H1 (cell line): ENCODE results near the gene DUOXA2. TPM values are rescaled to one million over a fixed set of nuclear protein-coding genes. Genes with fewer than 3 reads are reported as not detected.

Experiments used
- CTCF ChIA-PET: fragments of 300-600 bp; sonication (Branson Sonifier 250); formaldehyde crosslinking; loops from one replicate; lab custom pipeline; 2021; ENCODE audit not compliant: partially characterized antibody; lab: Charles Lee
- POLR2A ChIA-PET: fragments of 300-600 bp; sonication (Branson Sonifier 250); formaldehyde crosslinking; loops from one replicate; lab custom pipeline; 2021; ENCODE audit warnings: inconsistent platforms; ENCODE audit not compliant: partially characterized antibody; lab: Charles Lee
- DNase-seq, 2 experiments: peaks; one replicate each; pipeline versions ENCODE4 v3.0.0 to v3.0.0-alpha.2; 2010 to 2022; ENCODE audit warnings: low spot score in 2 of 2, low read depth in 1 of 2, mixed read lengths in 1 of 2
- FAIRE-seq: peaks from 2 replicates; lab custom pipeline; 2011; peaks lifted over from hg19 to GRCh38; lab: Jason Lieb, UNC
- H2AFZ ChIP-seq: 2 replicates; pipeline ENCODE4 v1.8.1; 2012; ENCODE audit warnings: low read length, inconsistent platforms
- H2AK5ac ChIP-seq: 2 replicates; pipeline ENCODE4 v1.6.1; 2013; ENCODE audit warnings: low read depth, low read length
- H2BK120ac ChIP-seq: replicated peaks from 2 replicates; pipeline ENCODE3; 2013; ENCODE audit warnings: low read depth, low read length, inconsistent platforms
- H2BK12ac ChIP-seq: 2 replicates; pipeline ENCODE4 v1.6.1; 2013; ENCODE audit warnings: low read depth, low read length
- H2BK15ac ChIP-seq: 2 replicates; pipeline ENCODE4 v1.6.1; 2013; ENCODE audit warnings: low read length
- H2BK20ac ChIP-seq: 2 replicates; pipeline ENCODE4 v1.6.1; 2013; ENCODE audit warnings: low read length
- H2BK5ac ChIP-seq: 2 replicates; pipeline ENCODE4 v1.6.1; 2013; ENCODE audit warnings: low read depth, low read length
- H3K14ac ChIP-seq: 2 replicates; pipeline ENCODE4 v1.6.1; 2013; ENCODE audit warnings: inconsistent platforms; ENCODE audit not compliant: insufficient read length
- H3K18ac ChIP-seq: 2 replicates; pipeline ENCODE4 v1.6.1; 2013; ENCODE audit warnings: low read length; ENCODE audit errors: extremely low read depth
- H3K23ac ChIP-seq: 2 replicates; pipeline ENCODE4 v1.6.1; 2013; ENCODE audit warnings: inconsistent platforms; ENCODE audit not compliant: insufficient read length
- H3K23me2 ChIP-seq: 2 replicates; pipeline ENCODE4 v1.6.1; 2013; ENCODE audit warnings: low read depth, low read length
- H3K27ac ChIP-seq: 2 replicates; pipeline ENCODE4 v1.6.1; 2011; ENCODE audit warnings: low read depth, low read length, inconsistent platforms
- H3K27me3 ChIP-seq, 4 experiments: replicated peaks in 1 of 4; 1 replicate in 1 of 4; 2 replicates in 3 of 4; pipeline versions ENCODE4 v1.6.1 to v1.8.1; 2011 to 2013; ENCODE audit warnings: low read length in 3 of 4, mild to moderate bottlenecking in 3 of 4, inconsistent platforms in 2 of 4, mixed read lengths in 2 of 4, moderate library complexity in 1 of 4; ENCODE audit not compliant: control insufficient read depth in 3 of 4, insufficient read depth in 3 of 4; ENCODE audit errors: extremely low read depth in 1 of 4
- H3K36me3 ChIP-seq, 4 experiments: 2 replicates each; pipeline versions ENCODE4 v1.6.1 to v1.8.1; 2011 to 2013; ENCODE audit warnings: mild to moderate bottlenecking in 4 of 4, low read length in 3 of 4, moderate library complexity in 2 of 4, control low read depth in 1 of 4, inconsistent platforms in 1 of 4; ENCODE audit not compliant: insufficient read depth in 4 of 4, control insufficient read depth in 2 of 4
- H3K4ac ChIP-seq: replicated peaks from 2 replicates; pipeline ENCODE3; 2013; ENCODE audit warnings: low read length, low read depth, mixed read lengths, inconsistent platforms; ENCODE audit not compliant: insufficient read length
- H3K4me1 ChIP-seq, 4 experiments: replicated peaks in 1 of 4; 1 replicate in 1 of 4; 2 replicates in 3 of 4; pipeline versions ENCODE4 v1.6.1 to v1.8.1; 2011 to 2013; ENCODE audit warnings: low read length in 3 of 4, inconsistent platforms in 2 of 4, mixed read lengths in 1 of 4; ENCODE audit not compliant: insufficient read depth in 4 of 4, control insufficient read depth in 3 of 4
- H3K4me2 ChIP-seq, 2 experiments: 2 replicates each; pipeline versions ENCODE4 v1.6.1 to v1.8.1; 2011 to 2013; ENCODE audit warnings: low read depth in 2 of 2, low read length in 2 of 2, control low read depth in 1 of 2, inconsistent platforms in 1 of 2, mild to moderate bottlenecking in 1 of 2; ENCODE audit not compliant: insufficient read depth in 1 of 2
- H3K4me3 ChIP-seq, 4 experiments: fragments of 200-600, 300-600 bp in 1 of 4; sonication (generic), shearing (Covaris generic), sonication (Bioruptor Twin) in 1 of 4; 2 replicates each; pipeline versions ENCODE4 v1.5.1 to v1.8.1; 2011 to 2016; ENCODE audit warnings: low read length in 4 of 4, low read depth in 3 of 4, control low read depth in 2 of 4, inconsistent platforms in 2 of 4, mild to moderate bottlenecking in 2 of 4, mixed read lengths in 1 of 4, moderate library complexity in 1 of 4; ENCODE audit not compliant: insufficient read depth in 2 of 4; ENCODE audit errors: extremely low read depth in 1 of 4
- H3K56ac ChIP-seq: replicated peaks from 2 replicates; pipeline ENCODE3; 2013; ENCODE audit warnings: low read depth, mild to moderate bottlenecking, mixed read lengths, low read length, inconsistent platforms; ENCODE audit not compliant: insufficient read length
- H3K79me1 ChIP-seq: 2 replicates; pipeline ENCODE4 v1.6.1; 2013; ENCODE audit warnings: low read depth, low read length, control low read depth
- H3K79me2 ChIP-seq, 2 experiments: 2 replicates each; pipeline versions ENCODE4 v1.6.1 to v1.8.1; 2012 to 2013; ENCODE audit warnings: low read length in 2 of 2, mild to moderate bottlenecking in 2 of 2, inconsistent platforms in 1 of 2; ENCODE audit not compliant: insufficient read depth in 2 of 2, control insufficient read depth in 1 of 2
- H3K9ac ChIP-seq, 4 experiments: replicated peaks in 1 of 4; 1 replicate in 1 of 4; 2 replicates in 3 of 4; pipeline versions ENCODE4 v1.6.1 to v1.8.1; 2011 to 2013; ENCODE audit warnings: low read depth in 3 of 4, low read length in 3 of 4, control low read depth in 2 of 4, mild to moderate bottlenecking in 2 of 4, moderate library complexity in 2 of 4, inconsistent platforms in 1 of 4; ENCODE audit errors: extremely low read depth in 1 of 4
- H3K9me3 ChIP-seq, 2 experiments: 2 replicates each; pipeline versions ENCODE4 v1.6.1 to v1.8.1; 2012 to 2013; ENCODE audit warnings: mild to moderate bottlenecking in 2 of 2, moderate library complexity in 2 of 2, control low read depth in 1 of 2, inconsistent platforms in 1 of 2, low read depth in 1 of 2, low read length in 1 of 2, mixed read lengths in 1 of 2; ENCODE audit not compliant: insufficient read depth in 2 of 2
- H4K20me1 ChIP-seq, 2 experiments: replicated peaks in 1 of 2; 2 replicates each; pipeline versions ENCODE3 to v1.8.1; 2011 to 2013; ENCODE audit warnings: inconsistent platforms in 2 of 2, low read length in 2 of 2, mild to moderate bottlenecking in 1 of 2; ENCODE audit not compliant: insufficient read depth in 2 of 2, control insufficient read depth in 1 of 2
- H4K5ac ChIP-seq: 2 replicates; pipeline ENCODE4 v1.6.1; 2013; ENCODE audit warnings: low read length, low read depth, mixed read lengths, inconsistent platforms; ENCODE audit not compliant: insufficient read length
- H4K8ac ChIP-seq: 2 replicates; pipeline ENCODE4 v1.8.0; 2013; ENCODE audit warnings: mild to moderate bottlenecking, moderate library complexity, low read length, inconsistent platforms; ENCODE audit not compliant: insufficient read depth; ENCODE audit errors: extremely low read depth
- H4K91ac ChIP-seq: replicated peaks from 2 replicates; pipeline ENCODE3; 2013; ENCODE audit warnings: low read length, mixed read lengths, inconsistent platforms; ENCODE audit not compliant: insufficient read length
- PHF8 ChIP-seq: fragments of 200-600 bp; sonication (generic); conservative IDR thresholded peaks from 2 replicates; pipeline ENCODE4 v1.7.1; 2012; ENCODE audit warnings: low read depth, mild to moderate bottlenecking, inconsistent platforms, low read length, moderate library complexity
- POLR2AphosphoS5 ChIP-seq: IDR thresholded peaks from 2 replicates; pipeline ENCODE4 v1.6.1; 2011; ENCODE audit warnings: low read depth, low read length
- RNF2 ChIP-seq: fragments of 200-900, 300-1000 bp; sonication (generic); IDR thresholded peaks from 2 replicates; pipeline ENCODE4 v1.7.1; 2016; ENCODE audit warnings: borderline replicate concordance, low read depth, mild to moderate bottlenecking, antibody characterized with exemption, low read length; ENCODE audit not compliant: poor library complexity, severe bottlenecking; ENCODE audit errors: missing control alignments
- TAF7 ChIP-seq: optimal IDR thresholded peaks from 2 replicates; pipeline ENCODE3; 2011; ENCODE audit warnings: low read depth, mild to moderate bottlenecking, inconsistent platforms, low read length, moderate library complexity, borderline replicate concordance
- WGBS, 2 experiments: shearing (Covaris generic) in 1 of 2; methylation state at CpG; one replicate each; pipeline versions ENCODE4 v1.1.6 to v1.1.7; 2013 to 2015; ENCODE audit warnings: low lambda C conversion rate in 2 of 2, mixed read lengths in 2 of 2, inconsistent platforms in 1 of 2, low coverage in 1 of 2, missing lambda C conversion rate in 1 of 2; ENCODE audit not compliant: insufficient replicate concordance in 2 of 2, insufficient coverage in 1 of 2, insufficient read length in 1 of 2; ENCODE audit errors: extremely low coverage in 1 of 2, missing lambda C conversion rate in 1 of 2; 5-methylcytosine and 5-hydroxymethylcytosine counted together
- polyA plus RNA-seq, 7 experiments: library from polyadenylated mRNA; depleted of rRNA in 3 of 7; stranded (reverse) in 5 of 7; unstranded in 2 of 7; fragments of >200 nt in 5 of 7; fragments of 200-250 nt in 2 of 7; gene quantifications; 1 replicate in 5 of 7; 2 replicates in 1 of 7; 4 replicates in 1 of 7; pipeline versions ENCODE4 v1.2.1 to v1.2.3, GENCODE V29; 2011 to 2013; ENCODE audit warnings: missing spikeins in 2 of 7, mixed read lengths in 2 of 7
- total RNA-seq: library from RNA; stranded (reverse); fragmentation: NEBNext Ultra II Directional; extraction: Animal tissue kit (Norgen Biotek cat#: 25700); gene quantifications from 2 replicates; pipeline ENCODE4 v1.2.1, GENCODE V29; 2021
- TF ChIP-seq, protein P1 (sequence below): IDR thresholded peaks from 2 replicates; pipeline ENCODE4 v1.6.1; 2011; ENCODE audit warnings: low read length, improper control_type of control experiment
- TF ChIP-seq, protein P2 (sequence below), 3 experiments: IDR thresholded peaks; 1 replicate in 2 of 3; 2 replicates in 1 of 3; pipeline versions ENCODE4 v1.5.1 to v1.6.1; 2011; ENCODE audit warnings: low read length in 3 of 3, mild to moderate bottlenecking in 3 of 3, inconsistent platforms in 2 of 3, low read depth in 1 of 3, moderate library complexity in 1 of 3; ENCODE audit not compliant: insufficient read depth in 1 of 3; ENCODE audit errors: control extremely low read depth in 1 of 3
- TF ChIP-seq, protein P3 (sequence below): IDR thresholded peaks from 2 replicates; pipeline ENCODE4 v1.6.1; 2012; ENCODE audit warnings: low read length, inconsistent platforms

DUOXA2 gene
- total and polyA plus RNA-seq, 2 of the 8 experiments (the other 6 are each of a cell fraction or from before 2014, with no cell fraction given), result 0.05 TPM; not detected in 1

DNA sequence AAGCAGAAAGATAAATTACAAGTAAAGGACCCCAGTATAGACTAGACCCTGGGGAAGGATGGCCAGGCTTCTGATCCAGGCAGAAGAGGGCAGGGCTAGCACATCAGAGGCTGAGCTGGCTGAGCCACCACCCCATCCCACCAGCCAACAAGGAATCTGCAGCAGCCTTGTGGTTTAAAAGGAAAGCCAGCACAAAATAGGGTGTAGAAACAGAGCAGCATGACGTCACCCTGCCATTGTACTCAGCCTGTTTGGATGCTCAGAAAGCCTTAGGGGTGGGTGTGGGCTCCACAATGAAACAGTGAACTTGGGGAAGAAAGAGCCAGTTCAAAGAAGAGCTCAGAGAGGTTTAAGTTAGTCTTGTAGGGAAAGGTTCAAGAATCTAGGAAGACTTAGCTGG, 43.8 kb downstream of the DUOXA2 start:
- no peak overlapping the region for H4K8ac ChIP-seq
- H3K14ac ChIP-seq, result no peak overlapping the region
- ChIA-PET POLR2A (interaction anchor here (0.9 to 1.0 kb wide), 3 partner anchors 9 to 10 kb away, joined by 3 to 4 read pairs (median 3); no protein-coding TSS in a partner anchor), CTCF (interaction anchor here (0.6 to 41.8 kb wide), 11 partner anchors 11 to 298 kb away, joined by 3 to 1117 read pairs (median 3); partner anchors contain the start of genes SHF and SLC28A2)
- no peak overlapping the region for H2AFZ ChIP-seq
- no peak overlapping the region for H2BK15ac ChIP-seq
- H3K4ac ChIP-seq, result no peak overlapping the region
- no peak overlapping the region for H3K23ac ChIP-seq
- no peaks in the 10 kb centered on the region for H3K79me1 ChIP-seq
- H2BK12ac ChIP-seq, result no peak overlapping the region
- no peak overlapping the region for H3K56ac ChIP-seq
- H4K91ac ChIP-seq, result no peak overlapping the region
- WGBS, 2 experiments, result 33% methylated on average over 1 of the region's 1 CpG; no CpG with 5 or more reads in 1 of the 2 experiments
- H3K36me3 ChIP-seq, result no peaks in the 10 kb centered on the region
- no peaks in the 10 kb centered on the region for H4K20me1 ChIP-seq
- no peak overlapping the region for H2BK5ac ChIP-seq
- H3K4me1 ChIP-seq, result peaks cover 0 to 2% (median 0%) of the 10 kb centered on the region in 4 experiments; a peak in 3 of 7 replicates
- H3K79me2 ChIP-seq, result no peaks in the 10 kb centered on the region
- no peak overlapping the region for H2BK20ac ChIP-seq
- no peak overlapping the region for H3K4me3 ChIP-seq
- no peaks in the 10 kb centered on the region for H3K23me2 ChIP-seq
- no peak overlapping the region for H4K5ac ChIP-seq
- H3K27ac ChIP-seq, result no peak overlapping the region
- H2BK120ac ChIP-seq, result no peak overlapping the region
- no peak overlapping the region for H3K18ac ChIP-seq
- no peak overlapping the region for H2AK5ac ChIP-seq
- H3K9ac ChIP-seq, result no peak overlapping the region
- no peaks in the 10 kb centered on the region for H3K9me3 ChIP-seq
- H3K4me2 ChIP-seq, result peak overlapping the region; percentile 4 to 25; a peak in 1 of 4 replicates
- peaks cover 0 to 2% (median 0%) of the 10 kb centered on the region in 4 experiments; a peak in 3 of 7 replicates for H3K27me3 ChIP-seq
- DNase-seq (no peak), FAIRE-seq (no peak)
- TF ChIP-seq, protein P1, sequence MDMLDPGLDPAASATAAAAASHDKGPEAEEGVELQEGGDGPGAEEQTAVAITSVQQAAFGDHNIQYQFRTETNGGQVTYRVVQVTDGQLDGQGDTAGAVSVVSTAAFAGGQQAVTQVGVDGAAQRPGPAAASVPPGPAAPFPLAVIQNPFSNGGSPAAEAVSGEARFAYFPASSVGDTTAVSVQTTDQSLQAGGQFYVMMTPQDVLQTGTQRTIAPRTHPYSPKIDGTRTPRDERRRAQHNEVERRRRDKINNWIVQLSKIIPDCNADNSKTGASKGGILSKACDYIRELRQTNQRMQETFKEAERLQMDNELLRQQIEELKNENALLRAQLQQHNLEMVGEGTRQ, result no peak
- TF ChIP-seq POLR2AphosphoS5 (no peak), TAF7 (no peak), PHF8 (no peak), RNF2 (no peak)
- TF ChIP-seq, protein P2, sequence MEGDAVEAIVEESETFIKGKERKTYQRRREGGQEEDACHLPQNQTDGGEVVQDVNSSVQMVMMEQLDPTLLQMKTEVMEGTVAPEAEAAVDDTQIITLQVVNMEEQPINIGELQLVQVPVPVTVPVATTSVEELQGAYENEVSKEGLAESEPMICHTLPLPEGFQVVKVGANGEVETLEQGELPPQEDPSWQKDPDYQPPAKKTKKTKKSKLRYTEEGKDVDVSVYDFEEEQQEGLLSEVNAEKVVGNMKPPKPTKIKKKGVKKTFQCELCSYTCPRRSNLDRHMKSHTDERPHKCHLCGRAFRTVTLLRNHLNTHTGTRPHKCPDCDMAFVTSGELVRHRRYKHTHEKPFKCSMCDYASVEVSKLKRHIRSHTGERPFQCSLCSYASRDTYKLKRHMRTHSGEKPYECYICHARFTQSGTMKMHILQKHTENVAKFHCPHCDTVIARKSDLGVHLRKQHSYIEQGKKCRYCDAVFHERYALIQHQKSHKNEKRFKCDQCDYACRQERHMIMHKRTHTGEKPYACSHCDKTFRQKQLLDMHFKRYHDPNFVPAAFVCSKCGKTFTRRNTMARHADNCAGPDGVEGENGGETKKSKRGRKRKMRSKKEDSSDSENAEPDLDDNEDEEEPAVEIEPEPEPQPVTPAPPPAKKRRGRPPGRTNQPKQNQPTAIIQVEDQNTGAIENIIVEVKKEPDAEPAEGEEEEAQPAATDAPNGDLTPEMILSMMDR (IDR thresholded peaks at IDR 0.05; ENCODE audit: control extremely low read depth in 1 of 3, insufficient read depth in 1 of 3, low read depth in 1 of 3, low read length in 3 of 3), result no peak
- TF ChIP-seq, protein P3, sequence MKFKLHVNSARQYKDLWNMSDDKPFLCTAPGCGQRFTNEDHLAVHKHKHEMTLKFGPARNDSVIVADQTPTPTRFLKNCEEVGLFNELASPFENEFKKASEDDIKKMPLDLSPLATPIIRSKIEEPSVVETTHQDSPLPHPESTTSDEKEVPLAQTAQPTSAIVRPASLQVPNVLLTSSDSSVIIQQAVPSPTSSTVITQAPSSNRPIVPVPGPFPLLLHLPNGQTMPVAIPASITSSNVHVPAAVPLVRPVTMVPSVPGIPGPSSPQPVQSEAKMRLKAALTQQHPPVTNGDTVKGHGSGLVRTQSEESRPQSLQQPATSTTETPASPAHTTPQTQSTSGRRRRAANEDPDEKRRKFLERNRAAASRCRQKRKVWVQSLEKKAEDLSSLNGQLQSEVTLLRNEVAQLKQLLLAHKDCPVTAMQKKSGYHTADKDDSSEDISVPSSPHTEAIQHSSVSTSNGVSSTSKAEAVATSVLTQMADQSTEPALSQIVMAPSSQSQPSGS, result no peak
